ENCODE data around the gene KBTBD8. TPM values are rescaled to one million over a fixed set of nuclear protein-coding genes. Genes with fewer than 3 reads are reported as not detected.

KBTBD8 gene
- total and polyA plus RNA-seq, 9 of the 15 experiments (the other 6 are each of a cell fraction or from before 2014, with no cell fraction given), result 2.7 to 9.1 (median 5.6) TPM

- no peak for TF ChIP-seq STAT6 (CRISPR knock-in tag; IDR thresholded peaks at IDR 0.05)
- no peak for TF ChIP-seq SMC3 (conservative IDR thresholded peaks at IDR 0.05; ENCODE audit: insufficient read depth, low read depth, low read length)
- TF ChIP-seq STAT5B (CRISPR knock-in tag; IDR thresholded peaks at IDR 0.05), result no peak
- TF ChIP-seq KAT8 (IDR thresholded peaks at IDR 0.05; ENCODE audit: low read depth), result no peak
- peak in 1 of 2 experiments; percentile 69; a peak in 1 of 4 replicates for TF ChIP-seq ZNF318 (IDR thresholded peaks at IDR 0.05; ENCODE audit: borderline replicate concordance in 1 of 2, low read depth in 1 of 2)
- no peak for TF ChIP-seq RBM17 (IDR thresholded peaks at IDR 0.05; ENCODE audit: borderline replicate concordance, low read depth, low read length)
- no peak for TF ChIP-seq ZNF551 (CRISPR knock-in tag; IDR thresholded peaks at IDR 0.05)
- TF ChIP-seq POU5F1 (IDR thresholded peaks at IDR 0.05; ENCODE audit: borderline replicate concordance, low read depth, low read length, partially characterized antibody), result no peak
- peak; percentile 56; the same call in 1 of the 2 replicates for TF ChIP-seq NR2C1 (IDR thresholded peaks at IDR 0.05)
- TF ChIP-seq NR2C1 (tag; IDR thresholded peaks at IDR 0.05), result 0 out of 2 replicates have a peak, but pooled peaks have one; percentile 24
- peak; percentile 82 for TF ChIP-seq NFIC (IDR thresholded peaks at IDR 0.05)
- peak; percentile 47; the same call in 1 of the 2 replicates for TF ChIP-seq CREB1 (IDR thresholded peaks at IDR 0.05)
- no peak for TF ChIP-seq CREB1 (CRISPR knock-in tag; IDR thresholded peaks at IDR 0.05)
- TF ChIP-seq MLX (CRISPR knock-in tag; conservative IDR thresholded peaks at IDR 0.05), result no peak
- TF ChIP-seq ZNF212 (CRISPR knock-in tag; IDR thresholded peaks at IDR 0.05), result no peak
- peak; percentile 71 for TF ChIP-seq JUND (IDR thresholded peaks at IDR 0.05; ENCODE audit: borderline replicate concordance, low read depth, low read length)
- TF ChIP-seq JUND (tag; IDR thresholded peaks at IDR 0.05; ENCODE audit: borderline replicate concordance, low read depth, low read length), result no peak; the same call in 2 of the 3 replicates
These were observed 19.1 kb downstream of the KBTBD8 start (continued) for GRCh38 chr3:67017211-67017610.
